Dermis microvascular lymphatic vessel endothelial cell (primary cell): Measurements from ENCODE around the gene KIDINS220. TPM values are rescaled to one million over a fixed set of nuclear protein-coding genes. Genes with fewer than 3 reads are reported as not detected.
A peak's percentile ranks its signal among the peaks of the same experiment; 100 is the strongest.

Experiments used
- DNase-seq, 2 donors: peaks; one replicate each; pipeline versions ENCODE4 v3.0.0 to v3.0.0-alpha.2; 2010; ENCODE audit warnings: low read depth in 2 of 2
- total RNA-seq: library from RNA; depleted of rRNA; stranded (reverse); fragments of >200 nt; gene quantifications from 2 replicates; pipeline ENCODE4 v1.2.1, GENCODE V29; 2014

The KIDINS220 gene
- total RNA-seq, 1 donor from 2014 or later, result 39.7 TPM

DNA sequence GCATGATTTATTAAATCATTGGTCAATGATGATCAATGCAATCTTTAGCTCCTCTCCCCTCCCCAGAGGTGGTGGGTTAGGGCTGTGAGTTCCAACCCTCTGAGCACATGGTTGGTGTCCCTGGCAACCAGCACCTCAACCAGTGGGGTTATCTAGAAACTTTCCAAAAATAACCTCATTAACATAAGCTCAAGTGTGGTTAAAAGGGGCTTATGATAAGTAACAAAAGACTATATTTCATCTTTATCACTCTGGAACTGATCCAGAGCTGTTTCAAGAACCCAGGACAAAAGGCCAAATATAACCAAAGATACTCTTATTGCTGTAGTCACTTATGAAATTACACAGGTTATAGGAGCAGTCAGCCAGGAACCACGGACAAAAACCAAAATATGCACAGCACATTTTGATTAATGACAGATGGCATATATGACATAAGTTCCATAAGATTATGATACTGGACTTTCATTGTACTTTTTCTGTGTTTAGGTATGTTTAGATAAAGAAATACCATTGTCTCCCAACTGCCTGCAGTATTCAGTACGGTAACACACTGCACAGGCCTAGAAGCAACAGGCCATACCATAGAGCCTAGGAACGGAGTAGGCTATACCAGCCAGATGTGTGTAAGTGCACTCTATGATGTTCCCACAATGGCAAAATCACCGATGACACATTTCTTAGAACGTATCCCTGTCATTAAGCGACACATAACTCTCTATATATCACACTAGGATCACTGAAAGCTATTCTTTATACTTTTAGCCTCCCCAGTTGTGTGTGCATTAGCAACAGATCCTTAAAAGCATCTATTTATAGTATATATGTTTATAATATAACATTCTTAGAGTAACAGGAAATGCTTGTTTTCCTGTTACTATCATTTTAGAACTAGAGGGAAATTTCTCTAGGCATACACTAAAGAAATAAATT lies 31.9 kb downstream of the KIDINS220 start:
- no peak for DNase-seq

- peak; percentile 4 to 90 for DNase-seq
These were observed 33.6 kb downstream of the KIDINS220 start for GRCh38 chr2:8803658-8804379.

DNA sequence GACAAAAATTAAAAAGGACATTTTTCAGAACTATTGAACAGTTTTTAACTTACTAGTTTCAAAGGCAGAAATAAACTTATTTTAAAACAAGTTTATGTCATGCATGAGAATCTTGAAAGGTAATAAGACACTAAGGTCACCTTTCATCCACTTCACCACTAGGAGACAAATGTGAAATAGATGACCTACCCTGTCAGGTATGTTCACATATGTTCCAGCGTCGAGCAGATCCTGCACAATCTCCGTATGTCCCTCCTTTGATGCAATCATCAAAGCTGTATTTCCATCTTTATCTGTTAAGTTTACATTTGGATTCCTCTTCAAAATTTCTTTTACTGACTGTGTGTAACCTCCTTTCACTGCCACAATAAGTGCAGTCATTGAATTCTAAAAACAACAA lies 34.7 kb downstream of the KIDINS220 start:
- no peak for DNase-seq

- no peak for DNase-seq
These were observed 36.6 kb downstream of the KIDINS220 start for GRCh38 chr2:8800821-8801220.

- DNase-seq, result no peak
These were observed 37.2 kb downstream of the KIDINS220 start for GRCh38 chr2:8800218-8800617.

- no peak for DNase-seq
These were observed 38.4 kb downstream of the KIDINS220 start for GRCh38 chr2:8799004-8799403.

- DNase-seq, result no peak
These were observed 39.0 kb downstream of the KIDINS220 start for GRCh38 chr2:8798393-8798792.

DNA sequence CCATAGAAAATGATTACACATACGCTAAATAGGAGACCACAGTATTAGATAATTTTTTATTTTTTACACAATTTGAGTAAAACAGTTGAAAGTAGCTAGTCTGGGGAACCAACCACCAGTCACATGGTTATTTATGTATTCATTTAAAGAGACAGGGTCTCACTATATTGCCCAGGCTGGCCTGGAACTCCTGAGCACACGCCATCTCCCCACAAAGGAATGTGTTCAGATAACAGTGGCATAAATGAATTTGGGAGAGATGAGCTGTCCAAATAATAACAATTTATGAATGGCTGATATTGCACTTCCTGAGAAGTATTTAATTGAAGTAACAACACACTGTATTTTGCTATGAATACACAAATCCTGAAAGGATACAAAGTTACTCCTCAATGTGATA lies 39.7 kb downstream of the KIDINS220 start:
- no peak for DNase-seq

GRCh38 chr2:8796878-8797550 lies 40.4 kb downstream of the KIDINS220 start:
- no peak for DNase-seq

- DNase-seq, result no peak
These were observed 41.0 kb downstream of the KIDINS220 start for GRCh38 chr2:8796315-8796848.

DNA sequence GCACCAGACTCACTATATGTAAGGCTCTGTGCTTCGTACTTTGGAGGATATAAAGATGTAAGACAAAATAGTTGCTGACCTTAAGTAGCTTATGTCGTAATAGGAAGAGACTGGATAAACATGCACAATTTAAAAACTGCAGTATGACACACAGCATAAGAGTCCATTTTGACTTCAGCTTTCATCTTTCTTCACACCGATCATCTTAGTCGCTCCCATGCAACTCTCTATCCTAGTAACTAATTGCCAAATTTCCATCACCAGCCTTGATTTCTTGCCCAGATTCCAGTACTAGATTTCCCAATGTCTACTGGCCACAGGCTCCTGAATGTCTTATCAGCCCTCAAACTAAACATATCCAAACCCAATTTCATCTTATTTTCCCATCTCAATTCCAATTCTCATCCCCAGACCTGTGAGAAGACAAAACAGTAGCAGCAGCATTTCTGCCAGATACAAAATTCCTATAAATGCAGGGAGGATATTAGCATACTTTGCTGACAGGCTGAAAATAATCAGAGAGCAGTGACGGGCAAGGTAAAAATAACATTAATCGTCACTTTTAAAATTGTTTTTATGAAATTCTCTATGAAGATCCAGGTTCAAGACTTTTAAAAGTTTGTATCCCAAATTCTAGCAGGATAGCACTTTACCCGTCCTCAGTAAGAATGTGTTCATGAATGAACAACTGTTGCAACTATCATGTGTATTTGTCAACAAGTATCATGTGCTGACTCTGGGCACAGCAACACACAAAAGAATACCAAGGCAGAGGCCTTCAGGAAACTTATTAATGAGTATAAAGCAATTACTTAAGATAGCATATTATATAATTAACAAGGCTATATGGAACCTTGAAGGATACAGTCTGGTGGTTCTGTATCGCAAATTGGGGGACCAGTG lies 42.2 kb downstream of the KIDINS220 start:
- no peak for DNase-seq

DNA sequence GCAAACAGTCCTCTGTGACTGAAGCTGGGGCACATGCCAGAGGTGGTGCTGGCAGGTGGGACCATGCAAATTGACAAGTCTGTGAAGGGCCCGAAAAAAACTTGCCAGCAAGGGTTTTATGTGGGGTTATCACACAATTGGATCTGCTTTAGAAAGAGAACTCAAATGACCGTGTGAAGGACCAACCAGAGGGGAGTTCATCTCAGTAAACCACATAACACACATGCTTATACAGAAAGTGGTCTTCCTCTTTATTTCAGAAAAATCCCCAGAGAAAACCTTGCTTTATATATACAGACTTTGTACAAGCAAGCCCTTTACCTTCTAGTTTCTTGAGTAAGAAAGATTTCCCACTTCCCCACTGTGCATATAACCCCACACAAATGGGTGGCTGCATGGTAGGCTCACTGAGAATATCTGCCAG lies 46.7 kb downstream of the KIDINS220 start:
- DNase-seq, result no peak

DNA sequence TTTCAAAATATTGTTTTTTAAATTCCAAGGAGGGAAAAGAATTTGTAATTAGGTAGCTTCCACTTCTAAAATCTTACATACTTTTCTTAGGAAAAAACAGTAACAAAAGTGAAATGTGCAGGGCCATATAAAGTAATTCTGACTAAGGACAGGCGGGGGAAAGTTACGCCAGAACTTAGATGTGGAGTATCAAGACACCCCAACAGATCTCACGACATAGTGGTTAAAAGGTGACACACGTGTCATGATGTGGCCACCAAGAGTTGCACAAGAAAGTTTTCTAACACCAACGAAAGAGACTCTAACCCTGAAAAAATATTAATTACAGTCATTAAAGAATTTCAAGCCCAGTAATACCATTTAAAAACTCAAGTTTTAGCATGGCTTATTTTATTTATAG lies 51.0 kb downstream of the KIDINS220 start:
- no peak for DNase-seq

DNA sequence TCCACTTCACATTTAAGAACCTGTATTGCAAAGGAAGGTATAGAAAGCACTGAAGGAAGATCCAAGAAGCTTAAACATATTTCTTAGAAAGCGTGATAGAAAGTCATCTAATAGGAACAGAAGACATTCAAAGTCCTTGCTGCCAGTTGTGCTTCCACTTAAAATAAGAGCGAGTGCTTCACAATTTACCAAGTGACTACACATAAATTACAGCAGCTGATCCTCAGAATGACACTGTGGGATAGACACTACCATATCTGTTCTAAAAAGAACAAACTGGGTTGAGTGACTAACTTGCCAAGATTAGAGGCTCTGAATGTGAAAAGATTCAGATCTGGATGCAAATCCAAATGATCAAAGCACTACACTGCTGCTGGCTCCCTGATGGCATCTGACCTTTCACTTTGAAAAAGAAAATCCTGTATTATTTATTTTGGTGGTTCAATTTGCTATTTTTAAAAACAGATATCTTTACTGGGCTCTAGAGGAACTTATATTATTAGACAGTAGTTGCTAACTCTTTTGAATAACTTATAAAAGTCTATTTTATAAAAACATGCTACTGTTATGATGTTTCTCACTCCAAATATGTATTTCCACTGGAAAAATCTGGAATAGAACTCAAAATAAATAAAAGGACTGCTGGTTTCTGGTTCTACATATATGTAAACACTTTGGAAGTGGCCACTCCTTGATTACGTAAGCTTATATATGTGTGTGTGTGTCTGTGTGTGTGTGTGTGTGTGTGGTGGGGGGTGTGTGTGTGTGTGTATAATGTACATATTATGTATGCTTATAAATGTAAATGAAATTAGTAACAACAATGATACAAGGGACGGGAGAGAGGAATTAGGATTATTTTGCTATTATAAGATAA lies 57.4 kb downstream of the KIDINS220 start:
- no peak for DNase-seq

- no peak for DNase-seq
These were observed 63.0 kb downstream of the KIDINS220 start for GRCh38 chr2:8774371-8774770.

- no peak for DNase-seq
These were observed 70.1 kb downstream of the KIDINS220 start for GRCh38 chr2:8767324-8767723.

GRCh38 chr2:8761529-8762164 lies 75.8 kb downstream of the KIDINS220 start:
- DNase-seq, result peak; percentile 4 to 39

GRCh38 chr2:8756716-8757115 lies 80.7 kb downstream of the KIDINS220 start:
- no peak for DNase-seq

DNA sequence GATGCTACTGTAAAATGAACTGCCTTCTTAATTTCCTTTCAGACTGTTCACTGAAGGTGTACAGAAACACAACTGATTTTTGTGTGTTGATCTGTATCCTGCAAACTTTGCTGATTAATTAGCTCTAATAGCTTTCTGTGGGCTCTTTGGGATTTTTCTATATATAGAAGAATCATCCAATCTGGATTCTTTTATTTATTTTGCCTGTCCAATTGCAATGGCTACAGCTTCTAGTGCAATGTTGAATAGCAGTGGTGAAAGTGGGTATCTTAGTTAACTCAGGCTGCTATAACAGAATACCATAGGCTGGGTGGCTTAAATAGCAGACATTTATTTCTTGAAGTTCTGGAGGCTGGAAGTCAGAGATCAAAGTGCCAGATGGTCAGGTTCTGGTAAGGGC lies 81.2 kb downstream of the KIDINS220 start:
- DNase-seq, result no peak
